HepG2 (cell line): Measurements from ENCODE around the gene ZNF12. TPM values are rescaled to one million over a fixed set of nuclear protein-coding genes. Genes with fewer than 3 reads are reported as not detected.
A peak's percentile ranks its signal among the peaks of the same experiment; 100 is the strongest.

ENCODE experiments used
- AKNA ChIP-seq: sonication (generic); formaldehyde crosslinking; IDR thresholded peaks from 2 replicates; pipeline ENCODE4 v1.4.0; 2020; ENCODE audit warnings: missing genetic modification reagents, borderline replicate concordance
- FOXK1 ChIP-seq: sonication (generic); formaldehyde crosslinking; IDR thresholded peaks from 2 replicates; pipeline ENCODE4 v1.4.0; 2020; ENCODE audit warnings: low read depth, missing genetic modification reagents, borderline replicate concordance
- FOXP1 ChIP-seq, 2 experiments: fragments of 450-650 bp in 1 of 2; IDR thresholded peaks; 2 replicates each; pipeline ENCODE4 v1.6.1; 2017 to 2018; ENCODE audit warnings: antibody characterized with exemption in 1 of 2
- GATAD2A ChIP-seq: IDR thresholded peaks from 2 replicates; pipeline ENCODE4 v1.6.1; 2016
- JUND ChIP-seq: sonication (generic); formaldehyde crosslinking; IDR thresholded peaks from 2 replicates; pipeline ENCODE4 v1.8.0; 2022; ENCODE audit warnings: mild to moderate bottlenecking, missing genetic modification reagents
- KDM3A ChIP-seq: IDR thresholded peaks from 2 replicates; pipeline ENCODE4 v1.6.1; 2018; ENCODE audit warnings: low read depth, missing compliant biosample characterization
- MAX ChIP-seq: IDR thresholded peaks from 2 replicates; pipeline ENCODE4 v1.6.1; 2012; ENCODE audit warnings: inconsistent platforms
- MTF2 ChIP-seq: sonication (generic); formaldehyde crosslinking; IDR thresholded peaks from 2 replicates; pipeline ENCODE4 v1.5.0; 2020; ENCODE audit warnings: missing genetic modification reagents, borderline replicate concordance
- PHF21A ChIP-seq: sonication (generic); formaldehyde crosslinking; IDR thresholded peaks from 2 replicates; pipeline ENCODE4 v1.5.0; 2020; ENCODE audit warnings: mild to moderate bottlenecking, missing genetic modification reagents
- POLR2A ChIP-seq, 2 experiments: IDR thresholded peaks; 2 replicates each; pipeline ENCODE4 v1.6.1; 2011; ENCODE audit warnings: low read depth in 2 of 2, low read length in 2 of 2, mild to moderate bottlenecking in 1 of 2, moderate library complexity in 1 of 2; ENCODE audit not compliant: insufficient read depth in 1 of 2
- SAP130 ChIP-seq: IDR thresholded peaks from 2 replicates; pipeline ENCODE4 v1.6.1; 2016; ENCODE audit warnings: low read depth
- SRSF9 ChIP-seq: fragments of 200-400 bp; formaldehyde crosslinking; IDR thresholded peaks from 2 replicates; pipeline ENCODE4 v1.6.1; 2018; ENCODE audit warnings: borderline replicate concordance, mild to moderate bottlenecking, low read depth, low read length; ENCODE audit not compliant: insufficient read depth, poor library complexity, severe bottlenecking
- THAP11 ChIP-seq: IDR thresholded peaks from 2 replicates; pipeline ENCODE4 v1.6.1; 2016; ENCODE audit warnings: missing biosample characterization, missing genetic modification reagents
- ZBTB2 ChIP-seq: sonication (generic); formaldehyde crosslinking; IDR thresholded peaks from 2 replicates; pipeline ENCODE4 v1.8.0; 2022; ENCODE audit warnings: low read depth, missing genetic modification reagents
- ZFP91 ChIP-seq: sonication (generic); formaldehyde crosslinking; IDR thresholded peaks from 2 replicates; pipeline ENCODE4 v1.9.0; 2022; ENCODE audit warnings: missing genetic modification reagents, mild to moderate bottlenecking, borderline replicate concordance
- ZNF207 ChIP-seq: fragments of 450-650 bp; IDR thresholded peaks from 2 replicates; pipeline ENCODE4 v1.6.1; 2016; ENCODE audit warnings: antibody characterized with exemption, borderline replicate concordance
- ZNF550 ChIP-seq: sonication (generic); formaldehyde crosslinking; IDR thresholded peaks from 2 replicates; pipeline ENCODE4 v1.4.0; 2020; ENCODE audit warnings: mild to moderate bottlenecking, missing genetic modification reagents, borderline replicate concordance
- ZNF652 ChIP-seq: IDR thresholded peaks from 2 replicates; pipeline ENCODE4 v1.6.1; 2016; ENCODE audit warnings: low read depth, borderline replicate concordance
- ZNF775 ChIP-seq: sonication (generic); formaldehyde crosslinking; IDR thresholded peaks from 2 replicates; pipeline ENCODE4 v1.4.0; 2020; ENCODE audit warnings: missing genetic modification reagents, mild to moderate bottlenecking, moderate library complexity, borderline replicate concordance
- polyA plus RNA-seq, 8 experiments: library from polyadenylated mRNA; depleted of rRNA in 3 of 8; stranded (reverse) in 7 of 8; unstranded in 1 of 8; fragments of >200 nt; fragmentation: Illumina TruSeq in 4 of 8; extraction: Trizol in 4 of 8; gene quantifications; 2 replicates each; pipeline versions ENCODE4 v1.2.1 to v1.2.3, GENCODE V29; 2011 to 2016; ENCODE audit warnings: low read depth in 4 of 8, missing spikeins in 1 of 8, mixed read lengths in 1 of 8; ENCODE audit not compliant: insufficient read depth in 1 of 8
- total RNA-seq, 5 experiments: library from RNA; depleted of rRNA; stranded (reverse); fragments of >200 nt; fragmentation: Illumina TruSeq; extraction: Trizol; gene quantifications; 2 replicates each; pipeline ENCODE4 v1.2.3, GENCODE V29; 2016; ENCODE audit warnings: low read depth in 1 of 5
- TF ChIP-seq, protein P1 (sequence below): sonication (generic); formaldehyde crosslinking; IDR thresholded peaks from 2 replicates; pipeline ENCODE4 v1.5.0; 2020; ENCODE audit warnings: missing genetic modification reagents, mild to moderate bottlenecking, borderline replicate concordance

The ZNF12 gene
- total and polyA plus RNA-seq, 2 of the 13 experiments (the other 11 are each of a cell fraction or from before 2014, with no cell fraction given): 21.4 to 22.8 TPM

DNA sequence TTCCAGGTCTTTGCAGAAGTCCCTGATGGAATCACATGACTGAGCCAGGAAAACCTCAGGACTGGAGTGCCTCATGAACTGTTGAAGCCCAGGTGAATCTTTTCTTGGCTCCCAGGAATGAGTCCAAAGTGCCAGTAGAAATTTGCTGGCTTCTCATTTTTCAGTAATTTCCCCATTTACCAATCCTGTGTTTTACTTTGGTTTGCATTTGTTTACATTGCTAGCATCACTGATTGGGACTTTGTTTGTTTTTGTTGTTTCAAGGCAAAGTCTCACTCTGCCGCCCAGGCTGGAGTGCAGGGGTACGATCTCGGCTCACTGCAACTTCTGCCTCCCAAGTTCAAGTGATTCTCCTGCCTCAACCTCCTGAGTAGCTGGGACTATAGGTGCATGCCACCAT lies 1.6 kb upstream of the ZNF12 start (continued):
- TF ChIP-seq, protein P1, sequence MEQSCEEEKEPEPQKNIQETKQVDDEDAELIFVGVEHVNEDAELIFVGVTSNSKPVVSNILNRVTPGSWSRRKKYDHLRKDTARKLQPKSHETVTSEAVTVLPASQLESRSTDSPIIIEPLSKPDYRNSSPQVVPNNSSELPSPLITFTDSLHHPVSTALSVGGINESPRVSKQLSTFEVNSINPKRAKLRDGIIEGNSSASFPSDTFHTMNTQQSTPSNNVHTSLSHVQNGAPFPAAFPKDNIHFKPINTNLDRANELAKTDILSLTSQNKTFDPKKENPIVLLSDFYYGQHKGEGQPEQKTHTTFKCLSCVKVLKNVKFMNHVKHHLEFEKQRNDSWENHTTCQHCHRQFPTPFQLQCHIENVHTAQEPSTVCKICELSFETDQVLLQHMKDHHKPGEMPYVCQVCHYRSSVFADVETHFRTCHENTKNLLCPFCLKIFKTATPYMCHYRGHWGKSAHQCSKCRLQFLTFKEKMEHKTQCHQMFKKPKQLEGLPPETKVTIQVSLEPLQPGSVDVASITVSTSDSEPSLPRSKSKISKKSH (CRISPR knock-in tag): no peak
- 0 out of 2 replicates have a peak, but pooled peaks have one; percentile 25 for TF ChIP-seq ZNF652 (CRISPR knock-in tag)
- TF ChIP-seq POLR2A (IDR thresholded peaks at IDR 0.05; ENCODE audit: insufficient read depth in 1 of 2, low read depth in 2 of 2, low read length in 2 of 2): no peak
- no peak for TF ChIP-seq AKNA (CRISPR knock-in tag)
- peak; percentile 42; the same call in 1 of the 2 replicates for TF ChIP-seq FOXK1 (CRISPR knock-in tag)
- TF ChIP-seq KDM3A (CRISPR knock-in tag): no peak
- no peak for TF ChIP-seq JUND (CRISPR knock-in tag)
- no peak for TF ChIP-seq ZBTB2 (CRISPR knock-in tag)
- no peak for TF ChIP-seq ZNF775
- TF ChIP-seq SRSF9: no peak
- TF ChIP-seq ZNF550 (CRISPR knock-in tag): no peak
- 0 out of 2 replicates have a peak, but pooled peaks have one; percentile 36 for TF ChIP-seq PHF21A (CRISPR knock-in tag)
- TF ChIP-seq SAP130 (CRISPR knock-in tag): 0 out of 2 replicates have a peak, but pooled peaks have one; percentile 29
- TF ChIP-seq MAX: no peak
- TF ChIP-seq MTF2 (CRISPR knock-in tag): no peak
- peak; percentile 40; the same call in 1 of the 2 replicates for TF ChIP-seq GATAD2A (CRISPR knock-in tag)
- 0 out of 2 replicates have a peak, but pooled peaks have one; percentile 10 for TF ChIP-seq THAP11 (CRISPR knock-in tag)
- no peak for TF ChIP-seq ZNF207
- no peak for TF ChIP-seq ZFP91 (CRISPR knock-in tag)
- peak; percentile 68 for TF ChIP-seq FOXP1 (IDR thresholded peaks at IDR 0.05)
- peak; percentile 78 for TF ChIP-seq FOXP1 (CRISPR knock-in tag; IDR thresholded peaks at IDR 0.05)
